Measurements from ENCODE around the gene KIRREL3.

Gene KIRREL3

DNA sequence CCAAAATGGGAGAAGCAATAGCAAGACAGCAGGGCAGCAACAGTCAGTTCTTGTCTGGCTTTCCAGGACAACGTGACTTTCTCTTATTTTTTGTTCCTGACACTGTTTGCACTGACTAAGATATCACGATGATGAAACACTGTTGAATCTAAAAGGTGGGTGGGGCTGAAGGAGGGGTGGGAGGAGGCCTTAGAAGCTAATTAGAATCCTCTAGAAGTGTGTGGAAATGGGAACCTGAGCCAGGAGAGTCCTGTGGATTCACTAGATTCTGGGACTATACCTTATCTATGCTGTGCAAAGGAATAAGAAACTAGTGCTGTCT is 344.8 kb downstream of the KIRREL3 start:
- Histone ChIP-seq H3K4me1 (no peaks in the 10 kb centered on the region), H3K27me3 (ENCODE audit: low read depth) (peaks cover 5% of the 10 kb centered on the region), H3K4me3 (no peak overlapping the region), H3K9me3 (no peaks in the 10 kb centered on the region), H3K36me3 (replicated peaks) (no peaks in the 10 kb centered on the region)
- in situ Hi-C loops (cut with MboI; ENCODE audit: low sequenced_read_pairs) = no loop called here
- no peak for DNase-seq (ENCODE audit: low spot score in 2 of 2)

DNA sequence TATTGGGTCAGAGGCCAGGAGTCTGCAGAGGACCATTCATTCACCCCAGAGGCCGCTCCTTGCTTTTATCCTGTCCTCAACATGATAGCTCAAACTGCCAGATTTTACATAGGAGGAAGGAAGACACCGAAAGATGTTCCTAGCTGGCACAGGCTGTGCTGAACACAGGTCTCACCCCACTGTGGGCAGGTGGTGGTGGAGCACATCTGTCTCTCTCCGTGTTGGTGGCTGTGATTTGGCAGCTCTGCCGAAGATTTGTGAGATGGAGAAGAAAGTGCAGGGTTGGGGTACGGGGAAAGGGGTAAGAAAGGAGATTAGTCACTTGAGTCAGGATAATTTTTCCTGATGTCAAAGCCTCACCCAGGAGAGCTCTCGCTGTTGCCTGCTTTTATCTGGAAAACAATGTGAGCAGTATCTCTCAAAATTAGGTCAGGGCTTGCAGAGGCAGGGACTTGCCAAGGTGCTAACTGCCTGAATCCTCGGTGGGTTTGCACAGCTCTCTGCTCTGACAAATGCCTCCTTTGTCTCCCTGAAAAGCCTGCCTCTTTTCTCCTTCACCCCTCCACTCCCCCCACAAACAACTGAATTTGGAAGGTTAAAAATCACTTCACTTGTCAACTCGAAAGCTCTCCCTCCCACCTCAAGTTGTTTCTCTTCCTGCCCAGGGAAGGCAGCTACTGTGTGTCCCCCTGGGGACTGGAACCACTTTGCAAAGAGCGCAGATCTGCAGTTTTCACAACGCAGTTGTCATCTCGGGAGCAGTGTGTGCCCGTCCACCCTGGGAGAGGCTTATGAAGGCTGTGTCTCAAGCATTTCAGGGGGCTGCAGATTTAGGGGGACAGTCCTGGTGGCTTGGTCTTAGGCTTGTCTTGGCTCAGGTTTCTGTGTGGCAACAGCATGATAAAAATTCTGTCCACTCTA is 345.4 kb downstream of the KIRREL3 start:
- H3K27me3 ChIP-seq (ENCODE audit: low read depth) = peaks cover 5% of the 10 kb centered on the region
- in situ Hi-C loops (cut with MboI; ENCODE audit: low sequenced_read_pairs) = no loop called here
- no peak for DNase-seq (ENCODE audit: low spot score in 2 of 2)
- no peaks in the 10 kb centered on the region for H3K9me3 ChIP-seq
- H3K4me3 ChIP-seq = no peak overlapping the region
- H3K36me3 ChIP-seq (replicated peaks) = no peaks in the 10 kb centered on the region
- no peaks in the 10 kb centered on the region for H3K4me1 ChIP-seq

DNA sequence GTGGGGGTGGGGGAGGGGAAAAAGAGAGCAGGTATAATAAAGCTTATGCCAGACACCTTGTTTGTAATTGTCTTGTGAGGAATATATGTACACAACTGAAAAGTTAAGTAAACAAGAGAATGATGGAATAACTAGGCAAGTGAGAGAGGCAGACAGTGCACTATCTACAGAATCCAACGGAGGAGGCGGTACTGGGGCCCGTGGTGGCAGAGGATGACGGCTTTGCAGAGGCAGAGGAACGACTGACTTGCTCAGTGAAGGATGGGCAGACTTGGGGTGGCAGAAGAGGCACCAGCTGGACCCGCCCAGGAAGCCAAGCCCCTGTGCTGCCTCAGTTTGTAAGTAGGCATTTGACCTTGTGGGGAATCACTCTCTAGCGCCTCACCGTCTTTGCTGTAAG is 347.5 kb downstream of the KIRREL3 start:
- H3K27me3 ChIP-seq (ENCODE audit: low read depth) = peaks cover 5% of the 10 kb centered on the region
- H3K4me3 ChIP-seq = no peak overlapping the region
- no peaks in the 10 kb centered on the region for H3K9me3 ChIP-seq
- H3K36me3 ChIP-seq (replicated peaks) = no peaks in the 10 kb centered on the region
- DNase-seq (ENCODE audit: low spot score in 2 of 2) = no peak
- in situ Hi-C loops (cut with MboI; ENCODE audit: low sequenced_read_pairs) = no loop called here
- H3K4me1 ChIP-seq = no peaks in the 10 kb centered on the region

- in situ Hi-C loops (cut with MboI; ENCODE audit: low sequenced_read_pairs) = no loop called here
- Histone ChIP-seq H3K36me3 (replicated peaks) (no peaks in the 10 kb centered on the region), H3K4me3 (no peak overlapping the region), H3K27me3 (ENCODE audit: low read depth) (no peaks in the 10 kb centered on the region), H3K4me1 (no peaks in the 10 kb centered on the region), H3K9me3 (no peaks in the 10 kb centered on the region)
- no peak for DNase-seq (ENCODE audit: low spot score in 2 of 2)
These were observed 352.8 kb downstream of the KIRREL3 start for GRCh38 chr11:126647735-126648134.

GRCh38 chr11:126646701-126647557 is 353.6 kb downstream of the KIRREL3 start:
- Histone ChIP-seq H3K9me3 (no peaks in the 10 kb centered on the region), H3K27me3 (ENCODE audit: low read depth) (no peaks in the 10 kb centered on the region), H3K36me3 (replicated peaks) (no peaks in the 10 kb centered on the region), H3K4me1 (no peaks in the 10 kb centered on the region), H3K4me3 (no peak overlapping the region)
- no peak for DNase-seq (ENCODE audit: low spot score in 2 of 2)
- in situ Hi-C loops (cut with MboI; ENCODE audit: low sequenced_read_pairs) = no loop called here

GRCh38 chr11:126645186-126645585 is 355.4 kb downstream of the KIRREL3 start:
- in situ Hi-C loops (cut with MboI; ENCODE audit: low sequenced_read_pairs) = no loop called here
- H3K27me3 ChIP-seq (ENCODE audit: low read depth) = no peaks in the 10 kb centered on the region
- no peak overlapping the region for H3K4me3 ChIP-seq
- H3K36me3 ChIP-seq (replicated peaks) = no peaks in the 10 kb centered on the region
- no peaks in the 10 kb centered on the region for H3K9me3 ChIP-seq
- DNase-seq (ENCODE audit: low spot score in 2 of 2) = no peak
- H3K4me1 ChIP-seq = no peaks in the 10 kb centered on the region

DNA sequence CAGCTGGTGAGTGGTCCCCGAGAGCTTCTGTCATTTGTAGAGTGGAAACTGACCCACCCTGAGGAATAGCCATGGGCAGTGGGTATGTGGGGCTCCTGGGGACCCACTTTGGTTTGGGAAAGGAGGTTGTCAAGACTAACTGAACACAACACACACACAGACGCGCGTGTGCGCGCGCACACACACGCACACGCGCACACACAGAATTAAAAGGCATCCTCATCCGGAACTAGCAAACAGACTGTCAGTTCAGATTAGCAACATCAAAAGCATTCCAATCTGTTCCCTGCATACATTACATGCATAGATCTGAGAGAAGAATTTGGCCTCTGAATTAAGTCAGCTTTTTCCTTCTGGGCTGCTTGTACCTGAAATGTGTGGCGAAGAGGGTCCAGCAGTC is 360.4 kb downstream of the KIRREL3 start:
- no peak overlapping the region for H3K4me3 ChIP-seq
- H3K4me1 ChIP-seq = no peaks in the 10 kb centered on the region
- H3K36me3 ChIP-seq (replicated peaks) = no peaks in the 10 kb centered on the region
- no peaks in the 10 kb centered on the region for H3K9me3 ChIP-seq
- in situ Hi-C loops (cut with MboI; ENCODE audit: low sequenced_read_pairs) = no loop called here
- DNase-seq (ENCODE audit: low spot score in 2 of 2) = no peak
- peaks cover 13% of the 10 kb centered on the region for H3K27me3 ChIP-seq (ENCODE audit: low read depth)

DNA sequence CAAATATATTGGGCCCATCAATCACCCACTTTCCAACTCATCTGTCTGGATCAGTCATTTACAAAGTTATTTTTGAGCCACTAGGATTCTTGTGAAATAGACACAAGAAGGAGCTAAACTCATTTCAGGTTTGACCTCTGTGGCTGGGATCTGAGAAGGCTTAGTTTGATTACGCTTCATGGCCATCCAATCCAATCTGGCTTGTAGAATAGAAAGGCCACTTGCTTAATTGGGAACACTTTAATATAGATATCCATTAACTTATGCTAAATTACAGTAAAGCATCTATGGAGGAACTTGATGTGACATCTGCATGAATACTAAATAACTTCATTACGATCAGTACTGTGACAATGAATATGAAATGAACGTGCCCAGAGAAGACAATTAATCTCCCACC is 360.9 kb downstream of the KIRREL3 start:
- H3K9me3 ChIP-seq = no peaks in the 10 kb centered on the region
- H3K4me1 ChIP-seq = no peaks in the 10 kb centered on the region
- H3K27me3 ChIP-seq (ENCODE audit: low read depth) = peaks cover 13% of the 10 kb centered on the region
- DNase-seq (ENCODE audit: low spot score in 2 of 2) = no peak
- no peaks in the 10 kb centered on the region for H3K36me3 ChIP-seq (replicated peaks)
- in situ Hi-C loops (cut with MboI; ENCODE audit: low sequenced_read_pairs) = no loop called here
- H3K4me3 ChIP-seq = no peak overlapping the region

DNA sequence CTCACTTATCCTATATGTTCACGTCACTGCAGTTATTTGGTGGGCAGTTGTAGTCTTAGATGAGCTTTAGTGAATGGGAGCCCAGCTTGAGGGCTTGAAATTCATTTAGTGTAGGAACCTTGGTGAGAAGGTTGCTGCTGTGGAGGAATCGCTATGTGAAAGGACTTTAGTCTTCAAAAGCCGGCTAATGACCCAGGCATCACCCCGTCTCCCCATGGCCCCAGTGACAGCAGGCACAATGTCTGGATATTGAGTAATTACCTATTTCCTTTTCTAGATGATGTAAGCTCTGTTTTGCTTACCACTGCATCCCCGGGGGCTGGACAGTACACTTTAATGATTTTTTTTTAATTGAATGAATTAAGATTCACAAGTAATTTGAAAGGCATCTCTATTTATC is 361.9 kb downstream of the KIRREL3 start:
- Histone ChIP-seq H3K9me3 (no peaks in the 10 kb centered on the region), H3K36me3 (replicated peaks) (no peaks in the 10 kb centered on the region), H3K4me3 (no peak overlapping the region), H3K27me3 (ENCODE audit: low read depth) (peaks cover 13% of the 10 kb centered on the region), H3K4me1 (no peaks in the 10 kb centered on the region)
- in situ Hi-C loops (cut with MboI; ENCODE audit: low sequenced_read_pairs) = no loop called here
- DNase-seq (ENCODE audit: low spot score in 2 of 2) = no peak

GRCh38 chr11:126637795-126638175 is 362.8 kb downstream of the KIRREL3 start:
- Histone ChIP-seq H3K4me3 (no peak overlapping the region), H3K36me3 (replicated peaks) (no peaks in the 10 kb centered on the region), H3K4me1 (no peaks in the 10 kb centered on the region), H3K27me3 (ENCODE audit: low read depth) (peaks cover 13% of the 10 kb centered on the region), H3K9me3 (no peaks in the 10 kb centered on the region)
- in situ Hi-C loops (cut with MboI; ENCODE audit: low sequenced_read_pairs) = no loop called here
- no peak for DNase-seq (ENCODE audit: low spot score in 2 of 2)

GRCh38 chr11:126636911-126637794 is 363.4 kb downstream of the KIRREL3 start:
- Histone ChIP-seq H3K4me1 (no peaks in the 10 kb centered on the region), H3K27me3 (ENCODE audit: low read depth) (peaks cover 13% of the 10 kb centered on the region), H3K36me3 (replicated peaks) (no peaks in the 10 kb centered on the region), H3K9me3 (no peaks in the 10 kb centered on the region), H3K4me3 (no peak overlapping the region)
- DNase-seq (ENCODE audit: low spot score in 2 of 2) = no peak
- in situ Hi-C loops (cut with MboI; ENCODE audit: low sequenced_read_pairs) = no loop called here

DNA sequence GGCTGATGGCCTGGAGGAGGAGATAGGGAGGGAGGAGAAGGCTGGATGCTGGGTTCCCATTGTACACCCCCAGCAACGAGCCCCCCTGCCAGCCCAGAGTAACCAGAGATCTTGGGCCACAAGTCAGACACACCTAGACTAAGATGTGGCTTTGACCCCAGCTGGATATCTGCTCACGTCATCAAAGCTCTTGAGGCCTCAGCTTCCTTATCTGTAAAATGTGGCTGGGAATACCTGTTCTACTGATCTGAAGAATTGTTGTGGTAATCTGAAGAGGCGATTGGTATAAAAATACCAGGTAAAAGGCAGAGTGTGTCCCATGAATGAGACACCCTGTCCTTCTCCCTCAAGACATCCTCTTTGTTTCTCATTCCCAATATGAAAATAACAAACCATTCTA is 365.1 kb downstream of the KIRREL3 start:
- DNase-seq (ENCODE audit: low spot score in 2 of 2) = no peak
- Histone ChIP-seq H3K27me3 (ENCODE audit: low read depth) (peaks cover 13% of the 10 kb centered on the region), H3K4me1 (no peaks in the 10 kb centered on the region), H3K9me3 (no peaks in the 10 kb centered on the region), H3K36me3 (replicated peaks) (no peaks in the 10 kb centered on the region), H3K4me3 (no peak overlapping the region)
- in situ Hi-C loops (cut with MboI; ENCODE audit: low sequenced_read_pairs) = no loop called here

DNA sequence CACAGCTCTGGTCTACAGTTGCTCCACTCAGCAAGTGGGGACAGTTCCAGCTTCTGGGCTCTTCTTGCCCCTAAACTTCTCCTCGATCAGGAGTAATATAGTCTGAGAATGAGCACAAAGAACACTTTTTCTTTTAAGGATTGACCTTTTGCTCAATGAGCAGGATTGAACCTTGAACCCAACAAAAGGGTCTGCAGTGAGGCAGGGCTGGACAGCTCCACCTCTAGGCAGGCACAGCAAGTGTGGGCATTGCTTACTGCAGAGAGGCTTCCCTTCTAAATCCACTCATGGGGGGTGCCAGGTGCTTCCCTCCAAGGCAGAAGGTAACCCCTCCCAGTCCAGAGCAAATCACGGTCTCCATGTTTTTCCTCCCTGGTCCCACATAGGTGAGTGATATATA is 365.6 kb downstream of the KIRREL3 start:
- in situ Hi-C loops (cut with MboI; ENCODE audit: low sequenced_read_pairs) = no loop called here
- no peaks in the 10 kb centered on the region for H3K36me3 ChIP-seq (replicated peaks)
- peaks cover 13% of the 10 kb centered on the region for H3K27me3 ChIP-seq (ENCODE audit: low read depth)
- H3K9me3 ChIP-seq = no peaks in the 10 kb centered on the region
- no peak overlapping the region for H3K4me3 ChIP-seq
- DNase-seq (ENCODE audit: low spot score in 2 of 2) = no peak
- H3K4me1 ChIP-seq = no peaks in the 10 kb centered on the region

Data from HAP-1 (cell line).